Activated CD4-positive, alpha-beta T cell treated with anti-CD3 and anti-CD28 coated beads, Interleukin-10, Interleukin-2, amounts not matched to agents 100 ng/mL and 50 ng/mL, durations not matched to agents 16 hours and 8 hours (primary cell): ENCODE measurements around the gene BAIAP2.
"Not testable (repeated sequence)": the region's sequence is repeated elsewhere in the genome, so short reads cannot be mapped to it uniquely, and the experiment has no call there.

Experiments used
- DNase-seq: peaks from one replicate; pipeline ENCODE4 v3.0.0-alpha.2; 2020

Gene BAIAP2

GRCh38 chr17:81025741-81026129 lies 9.2 kb upstream of the BAIAP2 start:
- no peak for DNase-seq

DNA sequence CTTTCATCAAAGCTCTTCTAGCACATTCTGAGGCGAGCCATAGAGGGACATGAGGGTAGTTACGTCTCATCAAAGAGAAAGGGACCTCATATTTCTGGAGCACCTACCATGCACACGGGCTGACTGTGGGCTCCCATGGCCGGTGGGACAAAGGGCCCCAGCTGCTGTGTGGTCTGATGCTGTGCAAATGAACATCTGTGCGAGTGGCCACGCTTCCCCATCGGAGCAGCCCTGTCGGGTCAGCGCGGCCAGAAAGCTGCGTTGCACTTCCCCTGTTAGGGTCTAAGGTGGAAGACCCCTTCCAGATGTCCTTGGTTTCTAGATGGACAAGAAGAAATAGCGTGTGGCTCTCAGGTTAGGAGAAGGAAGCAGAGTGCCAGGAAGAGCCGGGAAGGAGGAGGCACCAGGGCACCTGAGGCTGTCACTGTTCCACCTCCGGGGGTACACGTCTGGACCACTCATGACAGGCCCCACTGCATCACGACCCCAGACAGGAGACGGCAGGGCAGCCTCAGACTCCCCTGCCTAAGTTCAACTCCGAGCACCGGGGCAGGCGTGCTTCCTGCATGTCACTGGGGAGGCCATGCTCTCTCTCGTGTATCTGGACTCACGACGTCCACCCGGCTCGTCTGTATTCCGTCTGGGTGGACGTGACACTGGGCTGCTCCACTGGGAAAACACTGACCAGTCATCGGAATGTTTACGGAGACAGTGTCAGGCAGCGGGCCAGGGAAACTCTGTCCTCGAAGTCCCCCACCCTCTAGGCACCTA lies 8.5 kb upstream of the BAIAP2 start:
- DNase-seq = no peak

GRCh38 chr17:81027038-81027437 lies 7.9 kb upstream of the BAIAP2 start:
- no peak for DNase-seq

GRCh38 chr17:81027591-81028505 lies 7.1 kb upstream of the BAIAP2 start:
- DNase-seq = no peak

DNA sequence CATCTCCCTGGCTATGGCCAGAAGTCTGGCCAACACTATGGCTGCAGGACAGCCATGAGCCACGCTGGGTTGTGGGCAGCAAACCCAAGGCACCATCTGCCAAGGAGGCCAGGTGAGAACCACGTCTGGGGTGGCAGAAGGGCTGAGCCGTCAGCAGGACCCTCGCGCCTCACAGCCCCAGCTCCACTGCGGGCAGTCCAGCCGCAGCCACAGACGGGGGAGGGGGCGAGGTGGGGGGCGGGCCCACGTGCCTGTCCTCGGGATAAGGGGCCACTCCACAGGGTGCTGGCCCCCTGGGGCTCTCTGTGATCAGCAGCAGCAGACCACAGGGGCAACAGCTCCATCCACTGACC lies 6.5 kb upstream of the BAIAP2 start:
- no peak for DNase-seq

DNA sequence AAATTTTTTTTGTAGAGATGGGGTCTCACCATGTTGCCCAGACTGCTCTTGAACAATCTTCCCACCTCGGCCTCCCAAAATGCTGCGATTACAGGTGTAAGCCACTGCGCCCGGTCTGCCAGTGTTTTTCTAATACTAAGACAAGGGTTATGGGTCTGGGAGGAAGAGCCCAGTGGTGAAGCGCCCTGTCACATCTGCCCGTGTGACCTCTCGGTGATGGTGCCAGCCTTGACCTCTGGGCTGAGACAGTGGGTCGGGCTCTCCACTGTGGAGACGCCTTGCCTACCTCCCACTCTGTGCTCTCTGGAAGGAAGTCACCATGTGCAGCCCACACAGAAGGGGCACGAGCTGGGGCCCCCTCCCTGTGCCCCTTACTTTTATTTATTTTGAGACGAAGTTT lies 5.1 kb upstream of the BAIAP2 start:
- no peak for DNase-seq

DNA sequence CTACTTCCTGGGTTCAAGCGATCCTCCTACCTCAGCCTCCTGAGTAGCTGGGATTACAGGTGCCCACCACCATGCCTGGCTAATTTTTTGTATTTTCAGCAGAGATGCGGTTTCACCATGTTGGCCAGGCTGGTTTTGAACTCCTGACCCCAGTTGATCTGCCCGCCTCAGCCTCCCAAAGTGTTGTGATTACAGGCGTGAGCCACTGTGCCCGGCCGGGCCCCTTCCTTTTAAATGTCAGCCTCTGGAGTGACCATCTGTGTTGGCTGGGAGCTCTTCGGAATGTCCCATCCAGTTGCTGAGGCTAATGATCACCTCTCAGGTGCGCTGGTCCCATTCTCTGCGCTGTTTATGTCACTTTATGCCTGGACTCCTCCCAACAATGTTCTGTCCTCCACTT lies 4.6 kb upstream of the BAIAP2 start:
- not testable (repeated sequence) for DNase-seq

- no peak for DNase-seq
Observed at GRCh38 chr17:81030741-81031565, 4.0 kb upstream of the BAIAP2 start.

DNA sequence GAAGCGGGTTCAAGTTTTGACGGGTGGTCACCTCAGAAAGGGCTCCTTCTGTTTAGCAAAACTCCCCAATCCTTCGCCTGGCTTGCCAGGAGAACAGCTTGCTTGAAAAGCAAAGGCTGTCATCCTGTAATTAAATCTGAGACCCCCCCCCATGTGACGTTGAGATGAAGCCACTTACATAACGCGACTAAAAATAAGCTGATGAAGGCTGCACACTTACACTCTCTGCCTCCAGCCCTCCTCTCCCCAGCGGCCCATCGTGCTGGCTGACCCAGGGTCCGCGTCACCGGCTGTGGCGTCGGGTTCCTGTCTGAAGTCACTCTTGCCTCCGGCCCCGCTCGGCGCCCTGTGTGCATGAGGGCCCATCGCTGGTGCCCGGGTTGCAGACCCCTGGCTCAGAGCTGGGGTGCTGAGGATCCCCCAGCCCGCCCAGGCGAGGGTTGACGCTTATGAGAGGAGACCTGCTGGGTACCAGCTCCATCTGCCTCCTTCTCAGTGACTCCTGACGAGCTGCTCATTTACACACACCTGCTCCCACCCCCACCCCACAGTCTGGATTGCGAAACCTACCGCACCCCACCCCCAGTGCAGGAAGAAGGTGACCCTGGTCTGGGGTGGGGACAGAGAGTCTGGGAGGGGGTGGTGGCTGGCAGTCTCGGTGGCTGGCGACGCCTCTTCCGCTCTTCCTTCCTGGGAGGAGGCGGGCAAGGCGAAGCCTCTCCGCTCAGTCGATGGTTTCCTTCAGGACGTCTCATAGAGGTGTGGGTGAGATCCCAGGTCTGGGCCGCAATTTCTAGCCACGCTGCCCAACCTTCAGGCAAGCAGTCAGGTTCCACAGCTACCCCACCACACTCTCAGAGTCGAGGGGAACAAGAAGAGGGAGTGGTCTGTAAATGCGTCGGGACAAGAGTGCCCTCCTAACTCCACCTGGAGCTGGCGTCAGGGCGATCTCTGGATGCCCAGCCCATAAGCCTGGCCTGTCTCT lies 3.1 kb upstream of the BAIAP2 start:
- no peak for DNase-seq

DNA sequence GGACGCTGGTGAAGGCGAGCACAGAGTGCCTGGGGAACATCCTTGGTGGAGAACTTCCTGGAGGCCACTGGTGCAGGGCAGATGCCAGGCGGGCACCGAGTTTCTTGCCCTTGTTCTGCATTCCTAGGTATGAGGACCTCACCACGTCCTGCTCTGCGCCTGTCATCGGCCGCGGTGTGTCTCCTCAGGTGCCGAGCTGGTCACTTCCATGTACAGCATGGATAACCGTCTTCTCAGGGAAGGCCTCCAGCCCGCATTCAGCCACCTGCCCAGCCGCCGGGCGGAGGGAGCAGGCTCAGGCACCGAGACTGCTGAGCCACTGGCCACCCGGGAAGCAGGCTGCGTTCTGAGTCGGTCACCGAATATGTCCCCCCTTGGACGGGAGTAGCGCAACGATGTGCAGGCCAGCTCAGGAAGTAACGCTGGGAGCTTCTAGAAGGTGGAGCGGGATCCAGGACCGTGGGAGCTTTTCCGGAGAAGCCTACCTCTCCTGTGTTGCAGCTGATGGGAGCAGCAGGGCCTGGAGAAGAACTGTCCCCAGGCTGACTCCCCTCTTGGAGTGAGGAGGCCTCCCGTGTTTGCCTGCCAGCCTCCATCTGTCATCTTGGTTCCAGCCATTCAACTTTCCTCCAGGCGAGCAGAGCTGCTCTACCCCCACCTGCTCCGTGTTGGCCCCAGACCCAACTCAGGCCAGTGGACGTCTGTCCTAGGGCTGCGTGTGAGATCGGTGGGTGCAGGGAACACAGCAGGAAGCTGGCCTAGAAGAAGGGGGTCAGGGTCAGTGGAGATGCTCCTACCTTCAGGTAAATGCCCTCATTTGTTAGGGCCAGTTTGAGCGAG lies 2.1 kb upstream of the BAIAP2 start:
- DNase-seq = no peak

- no peak for DNase-seq
Observed at GRCh38 chr17:81033535-81034167, 1.3 kb upstream of the BAIAP2 start.

DNA sequence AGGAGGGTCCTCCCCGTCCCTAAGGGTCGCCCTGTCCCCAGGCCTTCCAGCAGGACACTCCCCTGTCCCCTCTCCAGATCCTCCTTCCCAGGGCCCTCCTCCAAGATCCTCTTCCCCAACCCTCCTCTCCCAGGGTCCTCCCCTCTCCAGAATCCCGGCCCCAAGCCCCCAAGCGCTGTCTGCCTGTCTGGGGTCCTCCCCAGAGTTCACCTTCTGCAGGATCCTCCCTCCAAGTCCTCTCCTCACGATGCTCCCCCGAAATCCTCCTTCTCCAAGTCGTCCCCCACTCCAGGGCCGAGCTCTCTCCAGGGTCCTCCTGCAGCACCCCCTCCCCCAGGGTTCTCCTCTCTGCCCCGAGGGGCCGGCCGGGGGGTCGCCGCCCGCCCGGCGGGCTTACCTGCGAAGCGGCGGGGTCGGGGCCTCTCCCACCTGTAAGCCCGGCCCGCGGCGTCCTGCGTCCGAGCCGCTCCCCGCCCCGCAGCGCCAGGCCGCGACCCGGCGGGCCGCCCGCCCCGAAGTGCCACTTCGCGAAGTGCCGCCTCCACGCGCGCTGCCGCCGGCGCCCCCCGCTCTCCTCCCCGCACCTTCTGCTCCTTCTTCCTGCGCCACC lies 678 bp upstream of the BAIAP2 start:
- DNase-seq = no peak

- no peak for DNase-seq
Observed at GRCh38 chr17:81035521-81036196, 708 bp downstream of the BAIAP2 start.

DNA sequence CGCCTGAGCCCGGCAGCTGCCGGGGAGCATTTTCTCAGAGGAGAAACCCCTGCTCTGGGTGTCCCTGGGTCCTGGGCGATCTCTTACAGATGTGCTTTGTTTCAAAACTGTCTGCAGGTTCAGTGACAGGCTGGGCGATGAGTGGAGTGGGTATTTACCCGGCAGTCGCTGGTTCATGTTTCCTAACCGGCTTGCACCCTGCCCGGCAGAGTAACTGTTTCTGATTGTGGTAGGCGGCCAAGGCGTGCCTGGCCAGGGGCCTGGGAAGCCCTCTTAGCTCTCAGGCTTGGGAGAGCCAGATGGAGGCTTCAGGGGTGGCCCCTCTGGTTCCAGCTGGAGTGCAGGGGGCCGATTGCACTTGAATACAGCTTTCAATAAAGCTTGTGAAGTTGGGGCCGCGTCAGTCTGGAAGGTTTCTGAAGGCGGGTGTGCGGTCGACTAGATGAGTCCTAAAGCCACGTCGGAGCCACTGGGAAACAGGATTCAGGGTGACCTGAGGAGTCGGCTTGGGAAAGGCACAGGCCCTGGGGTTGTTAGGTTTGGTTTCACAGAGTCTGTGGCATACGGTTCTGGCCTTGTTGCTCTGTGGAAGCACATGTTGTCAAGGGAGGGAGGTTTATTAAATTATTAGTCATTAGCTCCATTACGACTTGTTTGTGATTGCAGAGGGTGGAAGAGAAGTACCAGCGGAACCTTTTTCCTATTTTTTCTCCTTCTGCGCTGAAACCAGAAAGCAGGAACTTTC lies 1.4 kb downstream of the BAIAP2 start:
- DNase-seq = no peak

DNA sequence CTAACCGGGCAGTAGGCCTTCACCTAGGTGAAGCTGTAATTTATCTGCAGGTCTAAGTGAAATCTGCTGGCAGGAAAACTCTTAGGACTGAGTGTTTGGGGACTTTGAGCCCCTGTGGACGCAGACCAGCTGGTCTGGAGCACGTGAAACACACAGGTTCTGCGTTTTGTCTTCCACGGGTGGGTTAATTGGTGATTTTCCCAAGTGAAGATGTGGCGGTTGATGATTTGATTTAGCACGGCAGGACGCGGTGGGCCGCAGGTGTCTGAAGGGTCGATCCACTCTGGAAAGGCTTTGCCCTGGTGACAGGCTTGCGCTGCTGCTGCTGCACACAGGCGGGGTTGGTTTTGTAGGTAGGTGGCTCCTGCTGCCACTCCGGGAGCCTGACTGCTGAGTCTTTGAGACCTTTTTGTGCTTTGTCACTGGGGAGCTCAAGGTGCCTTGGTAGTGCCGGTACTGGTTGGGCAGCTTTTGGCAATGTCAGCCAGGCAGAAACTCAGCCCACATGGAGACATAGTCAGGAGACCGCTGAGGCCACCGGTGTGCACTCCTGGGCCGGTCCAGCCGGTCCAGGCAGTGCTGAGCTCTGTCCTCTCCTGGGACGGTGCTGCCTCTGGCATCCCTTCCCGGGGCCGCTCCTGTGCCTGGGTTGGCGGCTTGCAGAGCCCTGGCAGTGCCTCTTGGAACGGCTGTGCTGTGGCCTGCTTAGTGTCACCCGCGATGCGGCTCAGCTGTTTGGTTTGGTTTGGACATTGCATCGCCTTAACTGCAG lies 2.3 kb downstream of the BAIAP2 start:
- no peak for DNase-seq

DNA sequence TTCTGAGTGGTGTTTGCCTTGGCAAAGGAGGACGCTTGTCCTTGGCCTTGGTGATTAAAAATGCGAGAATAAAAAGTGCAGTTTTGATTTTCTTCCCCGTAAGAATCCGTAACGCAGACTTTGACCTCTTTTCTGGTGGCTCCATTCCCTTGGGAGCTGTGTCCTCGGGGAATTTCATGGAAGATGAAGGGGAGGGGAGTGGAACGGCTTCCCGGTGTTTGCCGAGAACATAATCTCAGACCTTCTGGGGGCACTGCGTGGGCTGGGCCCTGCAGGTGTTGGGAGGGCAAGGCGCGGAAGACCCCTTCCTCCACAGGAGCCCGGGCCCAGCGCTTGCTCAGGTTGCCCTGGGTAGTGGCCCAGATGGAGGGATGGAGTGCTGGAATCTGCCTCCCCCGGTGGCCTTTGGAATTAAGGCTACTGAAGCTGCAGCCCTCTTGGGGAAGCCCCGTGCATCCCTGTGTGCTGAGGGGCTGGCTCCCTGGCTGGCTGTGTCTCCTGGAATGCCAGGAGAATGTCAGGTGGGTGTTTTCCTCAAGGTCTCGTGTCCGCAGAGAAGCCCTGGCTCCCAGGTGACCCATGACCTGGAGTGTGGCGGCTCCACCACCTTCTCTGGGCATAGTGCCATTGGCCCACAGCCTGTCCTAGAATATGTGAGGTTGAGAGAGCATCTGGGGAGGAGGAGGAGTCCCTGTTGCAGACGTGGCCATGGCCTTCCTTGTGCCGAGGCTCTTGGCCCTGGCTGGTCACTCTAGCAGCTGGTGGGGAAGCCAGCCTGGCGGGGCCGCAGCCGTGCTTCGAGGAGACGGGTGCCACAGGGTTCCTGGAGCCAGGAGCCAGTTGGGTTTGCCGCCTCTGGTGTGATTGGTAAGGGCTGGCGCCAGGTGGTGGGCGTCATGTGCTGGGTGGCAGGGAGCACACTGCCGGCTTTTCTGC lies 3.1 kb downstream of the BAIAP2 start:
- no peak for DNase-seq

- no peak for DNase-seq
Observed at GRCh38 chr17:81039096-81039495, 4.1 kb downstream of the BAIAP2 start.
